Measurements from ENCODE around the gene TCP10L.
"Not testable (repeated sequence)": the region's sequence is repeated elsewhere in the genome, so short reads cannot be mapped to it uniquely, and the experiment has no call there.

TCP10L gene

GRCh38 chr21:32611471-32611997 lies 26.2 kb upstream of the TCP10L start:
- Histone ChIP-seq H3K9me3 (ENCODE audit: severe bottlenecking) (no peaks in the 10 kb centered on the region), H3K27ac (peak overlapping the region; percentile 75), H3K27me3 (ENCODE audit: insufficient read depth, low read depth, severe bottlenecking) (no peaks in the 10 kb centered on the region), H3K4me3 (ENCODE audit: low read depth, low read length) (peak overlapping the region; percentile 72), H3K36me3 (peaks cover 31% of the 10 kb centered on the region)
- DNase-seq: peak; percentile 41
- TF ChIP-seq CTCF (IDR thresholded peaks at IDR 0.05; ENCODE audit: low read depth, low read length): no peak

- not testable (repeated sequence) for H3K27ac ChIP-seq; H3K27me3 ChIP-seq (ENCODE audit: insufficient read depth, low read depth, severe bottlenecking); H3K9me3 ChIP-seq (ENCODE audit: severe bottlenecking); DNase-seq
- Histone ChIP-seq H3K4me3 (ENCODE audit: low read depth, low read length) (peak overlapping the region; percentile 72), H3K36me3 (peaks cover 37% of the 10 kb centered on the region)
Measured at GRCh38 chr21:32610940-32611339, 25.6 kb upstream of the TCP10L start.

- Histone ChIP-seq H3K27me3 (ENCODE audit: insufficient read depth, low read depth, severe bottlenecking) (no peaks in the 10 kb centered on the region), H3K9me3 (ENCODE audit: severe bottlenecking) (no peaks in the 10 kb centered on the region), H3K27ac (no peak overlapping the region), H3K36me3 (peaks cover 56% of the 10 kb centered on the region), H3K4me3 (ENCODE audit: low read depth, low read length) (no peak overlapping the region)
- no peak for DNase-seq
- TF ChIP-seq CTCF (IDR thresholded peaks at IDR 0.05; ENCODE audit: low read depth, low read length): no peak
Measured at GRCh38 chr21:32608851-32609250, 23.5 kb upstream of the TCP10L start.

GRCh38 chr21:32605469-32605868 lies 20.1 kb upstream of the TCP10L start:
- H3K4me3 ChIP-seq (ENCODE audit: low read depth, low read length): no peak overlapping the region
- H3K9me3 ChIP-seq (ENCODE audit: severe bottlenecking): no peaks in the 10 kb centered on the region
- H3K36me3 ChIP-seq: peaks cover 86% of the 10 kb centered on the region
- no peaks in the 10 kb centered on the region for H3K27me3 ChIP-seq (ENCODE audit: insufficient read depth, low read depth, severe bottlenecking)
- no peak for DNase-seq
- TF ChIP-seq CTCF (IDR thresholded peaks at IDR 0.05; ENCODE audit: low read depth, low read length): no peak
- peak overlapping the region; percentile 71 for H3K27ac ChIP-seq

GRCh38 chr21:32604464-32604863 lies 19.1 kb upstream of the TCP10L start:
- H3K27ac ChIP-seq: peak overlapping the region; percentile 71
- H3K4me3 ChIP-seq (ENCODE audit: low read depth, low read length): no peak overlapping the region
- peak; percentile 75 for DNase-seq

GRCh38 chr21:32603131-32603530 lies 17.8 kb upstream of the TCP10L start:
- DNase-seq: no peak
- Histone ChIP-seq H3K36me3 (peaks cover 80% of the 10 kb centered on the region), H3K27ac (no peak overlapping the region; the same call in 1 of the 2 replicates), H3K27me3 (ENCODE audit: insufficient read depth, low read depth, severe bottlenecking) (no peaks in the 10 kb centered on the region), H3K4me3 (ENCODE audit: low read depth, low read length) (no peak overlapping the region), H3K9me3 (ENCODE audit: severe bottlenecking) (no peaks in the 10 kb centered on the region)
- no peak for TF ChIP-seq CTCF (IDR thresholded peaks at IDR 0.05; ENCODE audit: low read depth, low read length)

More at GRCh38 chr21:32604464-32604863, 19.1 kb upstream of the TCP10L start:
- TF ChIP-seq CTCF (IDR thresholded peaks at IDR 0.05; ENCODE audit: low read depth, low read length): no peak
- peaks cover 83% of the 10 kb centered on the region for H3K36me3 ChIP-seq
- no peaks in the 10 kb centered on the region for H3K27me3 ChIP-seq (ENCODE audit: insufficient read depth, low read depth, severe bottlenecking)
- no peaks in the 10 kb centered on the region for H3K9me3 ChIP-seq (ENCODE audit: severe bottlenecking)

All from WERI-Rb-1 (cell line).